Spinal cord (tissue), 10 donors: Measurements from ENCODE around the gene STRN4. TPM values are rescaled to one million over a fixed set of nuclear protein-coding genes. Genes with fewer than 3 reads are reported as not detected.

Experiments used
- DNase-seq, 6 donors: peaks; one replicate each; pipeline versions ENCODE4 v3.0.0 to v3.0.0-alpha.2; 2013 to 2015; ENCODE audit warnings: low spot score in 6 of 6, low read depth in 4 of 6
- H3K27ac ChIP-seq: one replicate; pipeline ENCODE4 v1.5.1; 2013; ENCODE audit warnings: low read depth, low read length, control low read depth
- H3K27me3 ChIP-seq: one replicate; pipeline ENCODE4 v1.6.1; 2013; ENCODE audit warnings: low read length; ENCODE audit not compliant: control insufficient read depth, insufficient read depth
- H3K36me3 ChIP-seq: one replicate; pipeline ENCODE4 v1.6.1; 2013; ENCODE audit warnings: low read length; ENCODE audit not compliant: control insufficient read depth, insufficient read depth
- H3K4me1 ChIP-seq: one replicate; pipeline ENCODE4 v1.6.1; 2013; ENCODE audit warnings: low read length; ENCODE audit not compliant: control insufficient read depth, insufficient read depth
- H3K4me3 ChIP-seq: one replicate; pipeline ENCODE4 v1.5.1; 2013; ENCODE audit warnings: low read depth, low read length, control low read depth
- H3K9me3 ChIP-seq: one replicate; pipeline ENCODE4 v1.6.1; 2013; ENCODE audit warnings: low read length; ENCODE audit not compliant: control insufficient read depth, insufficient read depth
- WGBS: methylation state at CpG from one replicate; pipeline ENCODE4 v1.1.5; 2013; ENCODE audit warnings: missing lambda C conversion rate; ENCODE audit not compliant: insufficient coverage; 5-methylcytosine and 5-hydroxymethylcytosine counted together
- polyA plus RNA-seq, 2 donors: library from polyadenylated mRNA; unstranded; fragments of 120-200 nt; gene quantifications; one replicate each; pipeline ENCODE4 v1.2.1, GENCODE V29; 2013; ENCODE audit not compliant: insufficient read length in 2 of 2
- small RNA-seq: library from RNA; depleted of rRNA; stranded (forward); fragments of <200 nt; gene quantifications from one replicate; pipeline ENCODE3, GENCODE V24; 2014; ENCODE audit warnings: low replicate concordance
- total RNA-seq, 2 donors: library from RNA; depleted of rRNA in 1 of 2; stranded (reverse); fragments of 120-200 nt in 1 of 2; fragments of >200 nt in 1 of 2; gene quantifications; one replicate each; pipeline versions ENCODE4 v1.2.3 to v1.2.4, GENCODE V29; 2013 to 2014
- donor health status: healthy.

STRN4 gene
- total and polyA plus RNA-seq, 4 donors, result 42.4 to 155 (median 98.5) TPM

DNA sequence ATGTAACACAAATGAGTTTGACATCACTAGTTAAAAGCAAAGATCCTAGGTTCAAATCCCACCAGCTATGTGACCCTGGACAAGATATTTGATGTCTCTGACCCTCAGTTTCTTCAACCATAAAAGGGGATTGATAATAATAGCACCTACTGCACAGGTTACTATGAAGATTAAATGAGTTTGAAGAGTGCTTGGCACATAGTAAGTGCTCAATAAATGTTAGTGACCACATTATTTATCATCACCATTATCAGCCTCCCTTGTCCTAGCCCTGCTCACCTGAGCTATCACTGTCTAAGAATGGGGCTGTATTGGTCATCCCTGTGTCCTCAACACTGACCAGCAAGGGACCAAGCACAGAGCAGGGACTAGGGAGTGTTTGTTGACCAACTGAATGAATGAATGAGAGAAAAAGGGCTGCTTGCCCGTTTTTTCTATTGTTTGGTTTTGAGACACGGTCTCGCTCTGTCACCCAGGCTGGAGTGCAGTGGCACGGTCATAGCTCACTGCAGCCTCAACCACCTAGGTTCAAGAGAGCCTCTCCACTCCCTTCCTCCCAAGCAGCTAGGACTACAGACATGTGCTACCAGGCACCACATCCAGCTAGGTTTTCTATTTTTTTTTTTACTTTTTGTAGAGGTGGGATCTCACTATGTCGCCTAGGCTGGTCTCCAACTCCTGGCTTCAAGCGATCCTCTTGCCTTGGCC is 58.7 kb downstream of the STRN4 start:
- no peak for DNase-seq
- 93% methylated on average over 6 of the region's 6 CpGs for WGBS
- Histone ChIP-seq H3K9me3 (no peaks in the 10 kb centered on the region), H3K27ac (no peak overlapping the region), H3K4me3 (no peak overlapping the region), H3K4me1 (no peaks in the 10 kb centered on the region), H3K36me3 (peaks cover 85% of the 10 kb centered on the region), H3K27me3 (no peaks in the 10 kb centered on the region)

- WGBS, result no CpG with 5 or more reads among the region's 3 CpGs
- DNase-seq, result no peak
- no peaks in the 10 kb centered on the region for H3K9me3 ChIP-seq
- H3K36me3 ChIP-seq, result peaks cover 75% of the 10 kb centered on the region
- no peaks in the 10 kb centered on the region for H3K4me1 ChIP-seq
- H3K27ac ChIP-seq, result no peak overlapping the region
- H3K27me3 ChIP-seq, result no peaks in the 10 kb centered on the region
- H3K4me3 ChIP-seq, result no peak overlapping the region
Observed at GRCh38 chr19:46685189-46685588, 61.1 kb downstream of the STRN4 start.

GRCh38 chr19:46678110-46678732 is 68.0 kb downstream of the STRN4 start:
- WGBS, result 85% methylated on average over 22 of the region's 26 CpGs
- peaks cover 80% of the 10 kb centered on the region for H3K36me3 ChIP-seq
- H3K4me1 ChIP-seq, result no peaks in the 10 kb centered on the region
- H3K9me3 ChIP-seq, result no peaks in the 10 kb centered on the region
- no peak for DNase-seq
- no peak overlapping the region for H3K27ac ChIP-seq
- H3K4me3 ChIP-seq, result no peak overlapping the region
- no peaks in the 10 kb centered on the region for H3K27me3 ChIP-seq

DNA sequence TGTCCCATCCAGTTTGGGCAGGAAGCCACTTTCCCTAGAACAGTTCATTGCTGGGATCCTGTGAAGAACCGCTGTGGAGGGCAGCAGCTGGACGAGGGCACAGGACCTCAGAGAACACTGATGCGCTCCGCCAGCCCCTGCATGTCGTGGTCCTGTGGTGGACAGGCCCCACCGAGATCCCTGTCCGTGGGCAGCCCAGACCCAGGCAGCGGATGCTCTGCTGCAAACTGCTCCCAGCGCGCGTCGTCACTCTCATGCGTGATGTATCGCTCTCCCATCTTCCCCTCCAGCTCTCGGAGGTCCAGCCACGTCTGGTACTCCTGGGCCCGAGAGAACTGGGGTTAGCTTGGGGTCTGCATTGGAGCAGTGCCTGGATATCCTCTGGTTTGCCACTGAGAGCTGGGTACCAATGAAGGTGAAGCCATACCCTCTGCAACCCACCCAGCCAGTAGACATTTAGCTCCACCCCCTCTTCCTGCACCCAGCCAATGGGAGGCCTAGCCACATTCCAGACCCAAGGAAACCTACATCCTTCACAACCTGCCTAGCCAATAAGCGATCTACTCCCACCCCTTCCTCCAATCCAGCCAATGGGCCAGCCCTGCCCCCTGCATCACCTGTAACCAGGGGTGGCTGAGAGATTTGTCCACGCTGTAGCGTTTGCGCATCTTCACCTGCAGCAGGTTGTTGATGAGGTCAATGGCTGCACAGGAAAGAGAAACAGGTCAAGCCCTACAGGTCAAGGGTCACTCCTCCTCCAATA is 71.7 kb downstream of the STRN4 start:
- Histone ChIP-seq H3K36me3 (peaks cover 61% of the 10 kb centered on the region), H3K9me3 (no peaks in the 10 kb centered on the region), H3K27me3 (no peaks in the 10 kb centered on the region), H3K4me1 (no peaks in the 10 kb centered on the region), H3K4me3 (no peak overlapping the region), H3K27ac (no peak overlapping the region)
- 95% methylated on average over 18 of the region's 21 CpGs for WGBS
- DNase-seq, result peak in 2 of 6 donors; percentile 17 to 74

- H3K27me3 ChIP-seq, result no peaks in the 10 kb centered on the region
- H3K4me1 ChIP-seq, result no peaks in the 10 kb centered on the region
- no peak overlapping the region for H3K4me3 ChIP-seq
- no peak overlapping the region for H3K27ac ChIP-seq
- no peak for DNase-seq
- peaks cover 30% of the 10 kb centered on the region for H3K36me3 ChIP-seq
- H3K9me3 ChIP-seq, result no peaks in the 10 kb centered on the region
Observed at GRCh38 chr19:46670813-46671212, 75.4 kb downstream of the STRN4 start.

Small RNAs within 50 kb of the gene (small RNA-seq; reads per million reads assigned to genes)
- 0.08 reads per million for gene MIR320E
- not detected for gene RF00019
- 1.5 reads per million, percentile 87 among the genes with 10 or more reads in this experiment for gene RN7SL364P

Other genes starting within 250 kb of the STRN4 start
- 100 to 1,000 TPM; 219 to 329 TPM for gene CALM3, start 145.1 kb downstream of the STRN4 start, total RNA-seq
- gene CALM3, start 145.1 kb downstream of the STRN4 start, polyA plus RNA-seq, result 1,000 to 10,000 TPM; 1,556 to 1,593 TPM
- gene PTGIR, start 121.4 kb downstream of the STRN4 start, total RNA-seq, result 1 to 10 TPM in 1 of 2 donors, under 1 TPM in 1; 0.77 to 1.9 TPM
- under 1 TPM; 0.62 to 0.65 TPM for gene PTGIR, start 121.4 kb downstream of the STRN4 start, polyA plus RNA-seq
- gene GNG8, start 110.2 kb downstream of the STRN4 start, total RNA-seq, result 1 to 10 TPM in 1 of 2 donors, not detected in 1; 1.7 TPM
- 10 to 100 TPM; 10.7 to 13.7 TPM for gene GNG8, start 110.2 kb downstream of the STRN4 start, polyA plus RNA-seq
- gene DACT3, start 85.3 kb downstream of the STRN4 start, total RNA-seq, result 10 to 100 TPM; 12.8 to 18.4 TPM
- gene DACT3, start 85.3 kb downstream of the STRN4 start, polyA plus RNA-seq, result 10 to 100 TPM; 50.0 to 50.8 TPM
- gene PRKD2, start 29.3 kb downstream of the STRN4 start, total RNA-seq, result 10 to 100 TPM in 1 of 2 donors, 1 to 10 TPM in 1; 8.0 to 20.1 TPM
- 10 to 100 TPM; 28.9 to 30.4 TPM for gene PRKD2, start 29.3 kb downstream of the STRN4 start, polyA plus RNA-seq
- 10 to 100 TPM; 11.4 to 17.8 TPM for gene FKRP, start 393 bp downstream of the STRN4 start, total RNA-seq
- 10 to 100 TPM; 23.3 to 36.7 TPM for gene FKRP, start 393 bp downstream of the STRN4 start, polyA plus RNA-seq
- gene SLC1A5, start 42.1 kb upstream of the STRN4 start, total RNA-seq, result 1 to 10 TPM; 7.1 to 9.5 TPM
- 1 to 10 TPM; 6.4 to 7.4 TPM for gene SLC1A5, start 42.1 kb upstream of the STRN4 start, polyA plus RNA-seq
- gene AP2S1, start 104.4 kb upstream of the STRN4 start, total RNA-seq, result 100 to 1,000 TPM in 1 of 2 donors, 10 to 100 TPM in 1; 91.3 to 141 TPM
- gene AP2S1, start 104.4 kb upstream of the STRN4 start, polyA plus RNA-seq, result 100 to 1,000 TPM; 157 to 171 TPM
- gene ARHGAP35, start 114.5 kb upstream of the STRN4 start, total RNA-seq, result 10 to 100 TPM; 47.9 to 85.0 TPM
- gene ARHGAP35, start 114.5 kb upstream of the STRN4 start, polyA plus RNA-seq, result 100 to 1,000 TPM; 101 to 121 TPM